WTC11 (cell line): Measurements from ENCODE around the gene PCDHB8.
"Not testable (repeated sequence)": the region's sequence is repeated elsewhere in the genome, so short reads cannot be mapped to it uniquely, and the experiment has no call there.

ENCODE experiments used
- CREM ChIP-seq: sonication (generic); formaldehyde crosslinking; IDR thresholded peaks from 2 replicates; pipeline ENCODE4 v1.8.1; 2022; ENCODE audit warnings: mild to moderate bottlenecking, missing genetic modification reagents, moderate library complexity
- CTCF ChIP-seq: fragments of 200-600 bp; IDR thresholded peaks from 2 replicates; pipeline ENCODE4 v1.8.0; 2022; ENCODE audit warnings: antibody characterized with exemption
- MAX ChIP-seq: sonication (generic); formaldehyde crosslinking; IDR thresholded peaks from 2 replicates; pipeline ENCODE4 v1.8.0; 2022; ENCODE audit warnings: mild to moderate bottlenecking, missing genetic modification reagents
- STAT6 ChIP-seq: sonication (generic); formaldehyde crosslinking; conservative IDR thresholded peaks from 2 replicates; pipeline ENCODE4 v1.8.1; 2023; ENCODE audit warnings: mild to moderate bottlenecking, low read depth, missing genetic modification reagents, moderate library complexity
- USF1 ChIP-seq: sonication (generic); formaldehyde crosslinking; IDR thresholded peaks from 2 replicates; pipeline ENCODE4 v1.8.0; 2022; ENCODE audit warnings: mild to moderate bottlenecking, missing genetic modification reagents

- TF ChIP-seq CTCF; MAX (CRISPR knock-in tag); USF1 (CRISPR knock-in tag); STAT6 (CRISPR knock-in tag); CREM (CRISPR knock-in tag): not testable (repeated sequence)
Observed at GRCh38 chr5:141189131-141189530, 11.5 kb downstream of the PCDHB8 start.
